ENCODE results near the gene GGTLC1. TPM values are rescaled to one million over a fixed set of nuclear protein-coding genes. Genes with fewer than 3 reads are reported as not detected.

GGTLC1 gene
- total RNA-seq, 1 experiment from 2014 or later, result not detected

DNA sequence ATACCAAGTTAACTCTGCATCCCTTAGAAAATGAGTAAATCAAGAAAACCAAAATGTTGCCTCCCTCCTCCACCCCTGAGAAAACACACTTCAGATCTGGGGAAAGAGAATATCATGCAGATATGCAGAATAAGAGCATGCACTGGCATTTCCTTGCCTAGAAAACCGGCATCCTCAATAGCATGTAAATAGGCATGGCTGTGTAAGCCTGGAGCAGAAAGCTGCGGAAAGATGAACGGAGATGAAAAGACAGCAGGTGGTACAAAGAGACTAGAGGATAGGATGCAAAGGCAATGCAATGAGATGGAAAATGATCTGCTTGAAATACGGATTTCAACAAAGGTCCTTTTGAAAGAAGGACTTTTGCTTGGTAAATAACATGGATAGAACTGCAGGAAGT is 10.3 kb upstream of the GGTLC1 start:
- H4K91ac ChIP-seq (ENCODE audit: insufficient read length, low read depth, low read length), result no peak overlapping the region
- H3K23ac ChIP-seq (ENCODE audit: insufficient read length, low read depth, low read length), result no peak overlapping the region
- H3K18ac ChIP-seq (ENCODE audit: insufficient read length, low read depth, low read length), result no peak overlapping the region
- no peaks in the 10 kb centered on the region for H3K9me3 ChIP-seq (ENCODE audit: control insufficient read depth, low read depth, low read length)
- H2BK12ac ChIP-seq (ENCODE audit: insufficient read length, low read depth, low read length), result no peak overlapping the region
- no peak overlapping the region for H3K27ac Mint-ChIP-seq
- no peak overlapping the region for H4K8ac ChIP-seq (replicated peaks; ENCODE audit: insufficient read length, low read depth, low read length)
- no peak overlapping the region for H3K14ac ChIP-seq (ENCODE audit: insufficient read depth, low read length)
- H3K27me3 Mint-ChIP-seq (ENCODE audit: low read depth), result no peaks in the 10 kb centered on the region; the same call in 1 of the 2 replicates
- H3K9me3 Mint-ChIP-seq, result no peaks in the 10 kb centered on the region; a peak in 2 of 5 replicates
- no peak overlapping the region for H3K27ac ChIP-seq (ENCODE audit: insufficient read length, low read depth, low read length)
- H3K9ac ChIP-seq (ENCODE audit: extremely low read depth, insufficient read length, low read length), result no peak overlapping the region
- no peak overlapping the region for H2BK15ac ChIP-seq (ENCODE audit: low read depth, low read length)
- no peak overlapping the region for H2BK5ac ChIP-seq (ENCODE audit: insufficient read length, low read length)
- no peaks in the 10 kb centered on the region; the same call in 1 of the 2 replicates for H3K4me1 ChIP-seq (ENCODE audit: insufficient read depth, low read length)
- H3K4me2 ChIP-seq (ENCODE audit: insufficient read depth, insufficient read length, low read length), result no peak overlapping the region
- H3K4ac ChIP-seq (ENCODE audit: low read depth, low read length), result no peak overlapping the region
- H3K79me2 ChIP-seq (ENCODE audit: insufficient read depth, low read length), result no peaks in the 10 kb centered on the region
- TF ChIP-seq, protein P1, sequence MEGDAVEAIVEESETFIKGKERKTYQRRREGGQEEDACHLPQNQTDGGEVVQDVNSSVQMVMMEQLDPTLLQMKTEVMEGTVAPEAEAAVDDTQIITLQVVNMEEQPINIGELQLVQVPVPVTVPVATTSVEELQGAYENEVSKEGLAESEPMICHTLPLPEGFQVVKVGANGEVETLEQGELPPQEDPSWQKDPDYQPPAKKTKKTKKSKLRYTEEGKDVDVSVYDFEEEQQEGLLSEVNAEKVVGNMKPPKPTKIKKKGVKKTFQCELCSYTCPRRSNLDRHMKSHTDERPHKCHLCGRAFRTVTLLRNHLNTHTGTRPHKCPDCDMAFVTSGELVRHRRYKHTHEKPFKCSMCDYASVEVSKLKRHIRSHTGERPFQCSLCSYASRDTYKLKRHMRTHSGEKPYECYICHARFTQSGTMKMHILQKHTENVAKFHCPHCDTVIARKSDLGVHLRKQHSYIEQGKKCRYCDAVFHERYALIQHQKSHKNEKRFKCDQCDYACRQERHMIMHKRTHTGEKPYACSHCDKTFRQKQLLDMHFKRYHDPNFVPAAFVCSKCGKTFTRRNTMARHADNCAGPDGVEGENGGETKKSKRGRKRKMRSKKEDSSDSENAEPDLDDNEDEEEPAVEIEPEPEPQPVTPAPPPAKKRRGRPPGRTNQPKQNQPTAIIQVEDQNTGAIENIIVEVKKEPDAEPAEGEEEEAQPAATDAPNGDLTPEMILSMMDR (conservative IDR thresholded peaks at IDR 0.05), result no peak
- no peak overlapping the region for H3T11ph ChIP-seq (ENCODE audit: low read length)
- no peaks in the 10 kb centered on the region for H3K27me3 ChIP-seq (ENCODE audit: insufficient read depth, low read length)
- H3K4me3 Mint-ChIP-seq, result no peak overlapping the region
- peaks cover 8 to 15% of the 10 kb centered on the region in 2 experiments for H3K4me1 Mint-ChIP-seq
- no peak overlapping the region for H2AFZ ChIP-seq (ENCODE audit: low read length)
- no peaks in the 10 kb centered on the region for H3K79me1 ChIP-seq (ENCODE audit: insufficient read depth, low read depth, low read length, poor library complexity, severe bottlenecking)
- H3K36me3 Mint-ChIP-seq (ENCODE audit: insufficient read depth in 1 of 3, low read depth in 3 of 3), result no peaks in the 10 kb centered on the region; a peak in 1 of 7 replicates
- no peak overlapping the region for H4K5ac ChIP-seq (ENCODE audit: insufficient read length, low read depth, low read length)
- no peak overlapping the region for H2BK120ac ChIP-seq (ENCODE audit: low read depth, low read length, poor library complexity, severe bottlenecking)
- H2BK20ac ChIP-seq (ENCODE audit: low read depth, low read length, poor library complexity, severe bottlenecking), result no peak overlapping the region
- no peaks in the 10 kb centered on the region for H4K20me1 ChIP-seq (ENCODE audit: control insufficient read depth, insufficient read depth, insufficient read length)
- no peaks in the 10 kb centered on the region for H3K23me2 ChIP-seq (ENCODE audit: insufficient read length, low read depth, low read length, poor library complexity, severe bottlenecking)
- WGBS (ENCODE audit: extremely low coverage, insufficient read length, low lambda C conversion rate), result no CpG with 5 or more reads among the region's 4 CpGs
- no peak overlapping the region for H2AK5ac ChIP-seq (ENCODE audit: insufficient read length, low read length)
- no peak overlapping the region for H3K56ac ChIP-seq (ENCODE audit: insufficient read length, low read depth, low read length)
- no peak for DNase-seq
